SU-DHL-6 (cell line): ENCODE results near the gene SLC22A8.

Experiments
- CTCF ChIP-seq: fragments of 200-600 bp; sonication (generic); IDR thresholded peaks from one replicate; pipeline ENCODE4 v1.5.1; 2017; ENCODE audit warnings: antibody characterized with exemption, mild to moderate bottlenecking, low read length, moderate library complexity; ENCODE audit not compliant: insufficient read depth, poor library complexity, severe bottlenecking
- EZH2phosphoT487 ChIP-seq: fragments of 200-600 bp; sonication (generic), shearing (Covaris generic); conservative IDR thresholded peaks from 2 replicates; pipeline ENCODE4 v1.6.1; 2018; ENCODE audit warnings: mild to moderate bottlenecking, antibody characterized with exemption, low read length, moderate library complexity, mixed read lengths

- TF ChIP-seq CTCF (no peak), EZH2phosphoT487 (no peak)
Measured at GRCh38 chr11:62954478-62954877, 61.2 kb downstream of the SLC22A8 start.
